H1 (cell line): ENCODE data around the gene RETREG3. TPM values are rescaled to one million over a fixed set of nuclear protein-coding genes. Genes with fewer than 3 reads are reported as not detected.

Experiments used
- CHD7 ChIP-seq: fragments of 300-600 bp; sonication (generic); IDR thresholded peaks from 2 replicates; pipeline ENCODE4 v1.7.1; 2012; ENCODE audit warnings: low read length, moderate library complexity, mild to moderate bottlenecking, inconsistent platforms; ENCODE audit not compliant: insufficient replicate concordance
- SP2 ChIP-seq: IDR thresholded peaks from 2 replicates; pipeline ENCODE4 v1.6.1; 2012; ENCODE audit warnings: mild to moderate bottlenecking, low read length, inconsistent platforms
- polyA plus RNA-seq, 7 experiments: library from polyadenylated mRNA; depleted of rRNA in 3 of 7; stranded (reverse) in 5 of 7; unstranded in 2 of 7; fragments of >200 nt in 5 of 7; fragments of 200-250 nt in 2 of 7; gene quantifications; 1 replicate in 5 of 7; 2 replicates in 1 of 7; 4 replicates in 1 of 7; pipeline versions ENCODE4 v1.2.1 to v1.2.3, GENCODE V29; 2011 to 2013; ENCODE audit warnings: missing spikeins in 2 of 7, mixed read lengths in 2 of 7
- total RNA-seq: library from RNA; stranded (reverse); fragmentation: NEBNext Ultra II Directional; extraction: Animal tissue kit (Norgen Biotek cat#: 25700); gene quantifications from 2 replicates; pipeline ENCODE4 v1.2.1, GENCODE V29; 2021

RETREG3 gene
- total and polyA plus RNA-seq, 2 of the 8 experiments (the other 6 are each of a cell fraction or from before 2014, with no cell fraction given), result 23.7 to 42.6 TPM

- TF ChIP-seq CHD7, result no peak
- no peak for TF ChIP-seq SP2
- TF ChIP-seq, all 59 proteins: peak for 0
Measured at GRCh38 chr17:42586514-42587230, 22.5 kb downstream of the RETREG3 start (continued).
